IMR-90 (cell line): ENCODE results near the gene IL1F10.

Source experiments
- BHLHE40 ChIP-seq: fragments of 150-350 bp; IDR thresholded peaks from 2 replicates; pipeline ENCODE4 v1.6.1; 2016; ENCODE audit warnings: mild to moderate bottlenecking, low read depth, low read length
- CEBPB ChIP-seq: IDR thresholded peaks from 2 replicates; pipeline ENCODE4 v1.6.1; 2012; ENCODE audit warnings: low read depth, low read length, improper control_type of control experiment
- CTCF ChIP-seq: conservative IDR thresholded peaks from 2 replicates; pipeline ENCODE4 v1.5.1; 2012; ENCODE audit warnings: mild to moderate bottlenecking, low read depth, low read length, improper control_type of control experiment
- ELK1 ChIP-seq: fragments of 150-350 bp; IDR thresholded peaks from 2 replicates; pipeline ENCODE4 v1.6.1; 2016; ENCODE audit warnings: low read depth, mild to moderate bottlenecking, low read length, moderate library complexity, borderline replicate concordance
- FOS ChIP-seq: fragments of 150-350 bp; IDR thresholded peaks from 2 replicates; pipeline ENCODE4 v1.6.1; 2016; ENCODE audit warnings: low read depth, low read length
- MAFK ChIP-seq: IDR thresholded peaks from 2 replicates; pipeline ENCODE4 v1.6.1; 2012; ENCODE audit warnings: low read depth, low read length, improper control_type of control experiment
- MAZ ChIP-seq: IDR thresholded peaks from 2 replicates; pipeline ENCODE4 v1.6.1; 2012; ENCODE audit warnings: low read depth, mild to moderate bottlenecking, low read length, improper control_type of control experiment, moderate library complexity, borderline replicate concordance
- MXI1 ChIP-seq: IDR thresholded peaks from 2 replicates; pipeline ENCODE4 v1.6.1; 2012; ENCODE audit warnings: low read depth, mild to moderate bottlenecking, low read length, moderate library complexity, borderline replicate concordance
- POLR2A ChIP-seq: IDR thresholded peaks from 2 replicates; pipeline ENCODE4 v1.6.1; 2012; ENCODE audit warnings: mild to moderate bottlenecking, low read depth, low read length
- RAD21 ChIP-seq: IDR thresholded peaks from 2 replicates; pipeline ENCODE4 v1.6.1; 2012; ENCODE audit warnings: low read length, improper control_type of control experiment
- RCOR1 ChIP-seq: IDR thresholded peaks from 2 replicates; pipeline ENCODE4 v1.6.1; 2012; ENCODE audit warnings: mild to moderate bottlenecking, low read length, improper control_type of control experiment; ENCODE audit not compliant: insufficient replicate concordance
- RFX5 ChIP-seq: IDR thresholded peaks from 2 replicates; pipeline ENCODE4 v1.8.0; 2012; ENCODE audit warnings: low read depth, mild to moderate bottlenecking, low read length, moderate library complexity
- SMC3 ChIP-seq: fragments of 150-350 bp; IDR thresholded peaks from 2 replicates; pipeline ENCODE4 v1.6.1; 2016; ENCODE audit warnings: low read depth, mild to moderate bottlenecking, antibody characterized with exemption, low read length, moderate library complexity
- USF2 ChIP-seq: fragments of 150-350 bp; IDR thresholded peaks from 2 replicates; pipeline ENCODE4 v1.6.1; 2017; ENCODE audit warnings: mild to moderate bottlenecking, antibody characterized with exemption, low read length, low read depth

- TF ChIP-seq POLR2A, result no peak
- TF ChIP-seq RAD21, result no peak
- TF ChIP-seq CTCF, result no peak
- TF ChIP-seq MXI1, result no peak
- no peak for TF ChIP-seq CEBPB
- TF ChIP-seq BHLHE40, result no peak
- no peak for TF ChIP-seq RCOR1
- TF ChIP-seq SMC3, result no peak
- no peak for TF ChIP-seq FOS
- TF ChIP-seq MAFK, result no peak
- no peak for TF ChIP-seq USF2
- TF ChIP-seq ELK1, result no peak
- no peak for TF ChIP-seq MAZ
- no peak for TF ChIP-seq RFX5
These were observed 10.2 kb downstream of the IL1F10 start for GRCh38 chr2:113077921-113078320.
